ENCODE results near the gene MUC2. TPM values are rescaled to one million over a fixed set of nuclear protein-coding genes. Genes with fewer than 3 reads are reported as not detected.

Gene MUC2
- total RNA-seq, 1 experiment from 2014 or later = 0.47 TPM

DNA sequence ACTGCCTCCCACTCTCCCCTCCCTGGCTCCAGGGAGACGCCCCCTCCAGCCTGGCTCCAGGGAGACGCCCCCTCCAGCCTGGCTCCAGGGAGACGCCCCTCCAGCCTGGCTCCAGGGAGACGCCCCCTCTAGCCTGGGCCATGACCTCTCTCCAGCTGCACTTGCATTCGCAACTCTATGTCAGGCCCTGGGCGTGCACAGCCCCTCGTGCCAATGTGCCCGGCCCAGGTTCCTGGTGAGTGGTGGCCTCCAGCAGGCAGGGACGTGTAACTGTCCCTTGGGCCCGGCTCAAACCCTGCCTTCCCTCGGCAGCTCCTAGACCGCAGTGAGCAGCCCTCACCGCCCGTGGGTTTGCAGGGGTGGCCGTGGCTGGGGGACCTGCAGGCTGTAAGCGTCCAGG is 45.0 kb upstream of the MUC2 start:
- Histone ChIP-seq H2AFZ (ENCODE audit: low read depth, low read length, poor library complexity, severe bottlenecking) (no peak overlapping the region), H3K27ac (ENCODE audit: low read depth, low read length) (no peak overlapping the region), H3K4me1 (ENCODE audit: control insufficient read depth in 1 of 2, insufficient read depth in 2 of 2, low read length in 2 of 2) (no peaks in the 10 kb centered on the region), H3K79me2 (ENCODE audit: insufficient read depth, low read length) (no peaks in the 10 kb centered on the region), H3K4me3 (replicated peaks in 1 of 2; ENCODE audit: low read depth in 1 of 2, low read length in 2 of 2) (no peak overlapping the region), H3K9me3 (ENCODE audit: control insufficient read depth in 1 of 2, insufficient read depth in 1 of 2, low read depth in 1 of 2, low read length in 2 of 2) (no peaks in the 10 kb centered on the region; a peak in 1 of 4 replicates), H3K36me3 (ENCODE audit: control insufficient read depth in 1 of 2, insufficient read depth in 2 of 2, low read length in 2 of 2) (no peaks in the 10 kb centered on the region), H3K4me2 (ENCODE audit: low read length) (no peak overlapping the region), H3K9ac (ENCODE audit: low read length) (no peak overlapping the region), H3K9me2 (ENCODE audit: insufficient read depth) (no peaks in the 10 kb centered on the region), H4K20me1 (ENCODE audit: insufficient read depth) (no peaks in the 10 kb centered on the region), H3K27me3 (ENCODE audit: insufficient read depth, low read length) (no peaks in the 10 kb centered on the region)
- BruUV-seq (replicated peaks) = no TSS peak
- ChIA-PET CTCF (no interaction called here), POLR2A (no interaction called here), RAD21 (ENCODE audit: low non-redundant PET in 1 of 2, low total read pairs in 2 of 2, uncharacterized antibody in 2 of 2, unreplicated experiment in 2 of 2) (no interaction called here)
- no peak; the same call in 1 of the 2 replicates for ATAC-seq
- TF ChIP-seq, protein P1, sequence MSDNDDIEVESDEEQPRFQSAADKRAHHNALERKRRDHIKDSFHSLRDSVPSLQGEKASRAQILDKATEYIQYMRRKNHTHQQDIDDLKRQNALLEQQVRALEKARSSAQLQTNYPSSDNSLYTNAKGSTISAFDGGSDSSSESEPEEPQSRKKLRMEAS (IDR thresholded peaks at IDR 0.05) = no peak
- TF ChIP-seq EGR1 (IDR thresholded peaks at IDR 0.05; ENCODE audit: low read depth) (no peak), POLR2AphosphoS5 (IDR thresholded peaks at IDR 0.05; ENCODE audit: low read depth, low read length) (no peak), SIN3A (IDR thresholded peaks at IDR 0.05; ENCODE audit: low read depth) (no peak), FOSL1 (IDR thresholded peaks at IDR 0.05; ENCODE audit: low read depth) (no peak), RAD21 (IDR thresholded peaks at IDR 0.05; ENCODE audit: low read depth) (no peak), ELF1 (IDR thresholded peaks at IDR 0.05; ENCODE audit: borderline replicate concordance, low read depth) (no peak), ZFX (IDR thresholded peaks at IDR 0.05) (no peak), ZNF274 (IDR thresholded peaks at IDR 0.05; ENCODE audit: low read depth, low read length) (no peak), JUND (IDR thresholded peaks at IDR 0.05) (no peak), EZH2 (IDR thresholded peaks at IDR 0.05) (no peak), SRF (IDR thresholded peaks at IDR 0.05; ENCODE audit: low read depth) (no peak), CEBPB (IDR thresholded peaks at IDR 0.05; ENCODE audit: low read depth) (no peak)
- TF ChIP-seq, protein P2, sequence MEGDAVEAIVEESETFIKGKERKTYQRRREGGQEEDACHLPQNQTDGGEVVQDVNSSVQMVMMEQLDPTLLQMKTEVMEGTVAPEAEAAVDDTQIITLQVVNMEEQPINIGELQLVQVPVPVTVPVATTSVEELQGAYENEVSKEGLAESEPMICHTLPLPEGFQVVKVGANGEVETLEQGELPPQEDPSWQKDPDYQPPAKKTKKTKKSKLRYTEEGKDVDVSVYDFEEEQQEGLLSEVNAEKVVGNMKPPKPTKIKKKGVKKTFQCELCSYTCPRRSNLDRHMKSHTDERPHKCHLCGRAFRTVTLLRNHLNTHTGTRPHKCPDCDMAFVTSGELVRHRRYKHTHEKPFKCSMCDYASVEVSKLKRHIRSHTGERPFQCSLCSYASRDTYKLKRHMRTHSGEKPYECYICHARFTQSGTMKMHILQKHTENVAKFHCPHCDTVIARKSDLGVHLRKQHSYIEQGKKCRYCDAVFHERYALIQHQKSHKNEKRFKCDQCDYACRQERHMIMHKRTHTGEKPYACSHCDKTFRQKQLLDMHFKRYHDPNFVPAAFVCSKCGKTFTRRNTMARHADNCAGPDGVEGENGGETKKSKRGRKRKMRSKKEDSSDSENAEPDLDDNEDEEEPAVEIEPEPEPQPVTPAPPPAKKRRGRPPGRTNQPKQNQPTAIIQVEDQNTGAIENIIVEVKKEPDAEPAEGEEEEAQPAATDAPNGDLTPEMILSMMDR (IDR thresholded peaks at IDR 0.05 in 2 of 3, conservative IDR thresholded peaks at IDR 0.05 in 1 of 3; ENCODE audit: borderline replicate concordance in 1 of 3, insufficient read depth in 1 of 3, low read depth in 2 of 3, low read length in 2 of 3) = no peak
- TF ChIP-seq, protein P3, sequence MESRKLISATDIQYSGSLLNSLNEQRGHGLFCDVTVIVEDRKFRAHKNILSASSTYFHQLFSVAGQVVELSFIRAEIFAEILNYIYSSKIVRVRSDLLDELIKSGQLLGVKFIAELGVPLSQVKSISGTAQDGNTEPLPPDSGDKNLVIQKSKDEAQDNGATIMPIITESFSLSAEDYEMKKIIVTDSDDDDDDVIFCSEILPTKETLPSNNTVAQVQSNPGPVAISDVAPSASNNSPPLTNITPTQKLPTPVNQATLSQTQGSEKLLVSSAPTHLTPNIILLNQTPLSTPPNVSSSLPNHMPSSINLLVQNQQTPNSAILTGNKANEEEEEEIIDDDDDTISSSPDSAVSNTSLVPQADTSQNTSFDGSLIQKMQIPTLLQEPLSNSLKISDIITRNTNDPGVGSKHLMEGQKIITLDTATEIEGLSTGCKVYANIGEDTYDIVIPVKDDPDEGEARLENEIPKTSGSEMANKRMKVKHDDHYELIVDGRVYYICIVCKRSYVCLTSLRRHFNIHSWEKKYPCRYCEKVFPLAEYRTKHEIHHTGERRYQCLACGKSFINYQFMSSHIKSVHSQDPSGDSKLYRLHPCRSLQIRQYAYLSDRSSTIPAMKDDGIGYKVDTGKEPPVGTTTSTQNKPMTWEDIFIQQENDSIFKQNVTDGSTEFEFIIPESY (IDR thresholded peaks at IDR 0.05; ENCODE audit: extremely low read depth, insufficient replicate concordance, low read length) = no peak
- no peak for DNase-seq (ENCODE audit: low read depth, low spot score)
- intact Hi-C loops (cut with micrococcal nuclease) = no loop called here
